DMS53 treated with DMSO at 0.1 percent for 48 hours (cell line): ENCODE data around the gene CEP131.
A peak's percentile ranks its signal among the peaks of the same experiment; 100 is the strongest.
"Not testable (repeated sequence)": the region's sequence is repeated elsewhere in the genome, so short reads cannot be mapped to it uniquely, and the experiment has no call there.

ENCODE experiments used
- DNase-seq: peaks from one replicate; lab custom pipeline; 2025; ENCODE audit not compliant: unreplicated experiment; lab: John Stamatoyannopoulos, UW

Gene CEP131

GRCh38 chr17:81228834-81229665, 6.3 kb upstream of the CEP131 start:
- no peak for DNase-seq

GRCh38 chr17:81228420-81228819, 5.7 kb upstream of the CEP131 start:
- DNase-seq, result no peak

GRCh38 chr17:81227630-81228029, 4.9 kb upstream of the CEP131 start:
- not testable (repeated sequence) for DNase-seq

GRCh38 chr17:81223762-81224130, 981 bp upstream of the CEP131 start:
- peak; percentile 48 for DNase-seq

DNA sequence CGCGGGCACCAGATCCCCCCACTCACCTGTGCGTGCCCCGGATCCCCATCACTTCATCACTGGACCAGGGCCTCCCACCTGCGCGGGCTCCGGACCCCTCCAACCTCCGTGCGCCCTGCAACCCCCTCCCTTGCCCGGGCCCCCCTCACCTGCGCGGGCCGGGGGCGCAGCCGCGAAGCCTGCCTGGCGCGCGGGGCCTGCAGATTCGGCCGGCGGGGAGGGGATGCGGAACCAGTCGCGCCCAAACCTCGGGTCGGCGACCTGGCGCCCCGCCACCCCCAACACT, 202 bp downstream of the CEP131 start:
- DNase-seq, result no peak

DNA sequence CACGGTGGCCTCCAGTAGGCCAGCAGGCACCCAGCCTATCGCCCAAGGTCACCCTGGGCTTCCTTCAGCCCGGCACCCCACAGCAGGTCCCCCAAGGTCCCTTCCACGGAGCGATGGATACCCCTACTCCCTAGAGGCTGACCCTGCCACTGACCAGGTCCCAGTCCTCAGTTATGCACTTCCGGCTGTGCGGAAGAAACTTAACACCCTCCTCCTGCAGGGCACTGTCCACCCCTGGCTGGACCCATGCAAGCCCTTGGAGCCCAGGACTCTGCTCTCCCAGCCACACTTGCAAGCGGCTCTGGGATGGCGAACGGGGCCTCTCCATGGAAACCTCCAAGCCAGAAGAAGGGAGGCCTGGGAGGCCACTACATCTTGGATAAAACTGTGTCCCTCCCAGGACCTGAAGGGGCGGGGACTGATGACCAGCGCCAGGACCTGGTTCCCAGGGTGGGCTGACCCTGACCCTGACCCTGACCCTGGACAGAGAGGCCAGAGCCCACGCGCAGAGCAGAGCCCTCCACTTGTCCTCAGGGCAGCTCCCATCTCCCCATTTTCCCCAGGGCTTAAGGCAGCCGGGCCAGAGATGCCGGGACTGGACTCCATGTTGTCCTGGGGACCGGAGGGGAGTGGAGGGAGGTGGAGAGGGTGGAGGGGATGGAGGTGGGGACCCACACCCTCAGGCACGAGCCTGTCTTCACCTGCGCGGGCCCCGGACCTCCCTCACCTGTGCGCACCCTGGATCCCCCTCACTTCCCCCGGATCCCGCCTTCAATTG, 734 bp downstream of the CEP131 start:
- DNase-seq, result no peak

GRCh38 chr17:81221371-81221841, 1.4 kb downstream of the CEP131 start:
- DNase-seq, result no peak

GRCh38 chr17:81219476-81220180, 3.1 kb downstream of the CEP131 start:
- DNase-seq, result no peak

GRCh38 chr17:81218991-81219390, 3.8 kb downstream of the CEP131 start:
- DNase-seq, result no peak

- no peak for DNase-seq
These were observed 4.3 kb downstream of the CEP131 start for GRCh38 chr17:81218459-81218858.

DNA sequence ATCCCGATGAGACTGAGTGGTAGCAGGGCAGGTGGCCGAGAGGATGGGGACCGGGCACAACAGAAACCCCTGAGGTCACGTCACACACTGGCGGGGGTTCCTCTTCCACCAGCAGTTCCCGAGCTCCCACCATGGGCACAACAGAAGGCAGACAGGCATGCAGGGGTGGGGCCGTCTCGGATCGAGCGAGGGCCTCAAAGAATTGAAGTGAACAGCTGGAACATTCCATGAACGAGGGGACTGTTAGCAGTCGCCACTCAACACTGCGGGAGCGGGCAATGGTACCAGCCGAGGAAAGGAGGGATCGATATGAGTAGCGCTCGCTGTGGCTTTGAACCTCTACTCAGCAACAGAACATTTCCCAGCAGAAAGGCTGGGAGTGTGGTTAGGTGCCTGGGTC, 5.3 kb downstream of the CEP131 start:
- no peak for DNase-seq

- no peak for DNase-seq
These were observed 8.8 kb downstream of the CEP131 start for GRCh38 chr17:81213978-81214377.

DNA sequence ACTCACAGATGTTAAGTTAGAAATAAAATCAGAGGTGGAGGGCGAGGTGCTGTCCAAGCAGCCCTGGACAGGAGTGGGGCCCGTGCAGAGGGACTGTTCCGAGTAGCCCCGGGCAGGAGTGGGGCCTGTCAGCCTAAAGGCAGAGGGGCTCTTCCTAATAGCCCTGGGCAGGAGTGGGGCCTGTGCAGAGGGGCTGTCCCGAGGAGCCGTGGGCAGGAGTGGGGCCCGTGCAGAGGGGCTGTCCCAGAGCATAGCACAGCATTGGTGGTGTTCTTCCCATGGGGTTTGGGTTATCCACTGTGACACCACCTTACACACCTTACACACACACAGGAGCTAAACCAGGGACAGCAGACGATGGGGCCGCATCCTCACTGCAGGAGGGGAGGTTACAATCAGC, 10.4 kb downstream of the CEP131 start:
- no peak for DNase-seq

GRCh38 chr17:81210868-81211267, 11.9 kb downstream of the CEP131 start:
- DNase-seq, result no peak

GRCh38 chr17:81210466-81210865, 12.3 kb downstream of the CEP131 start:
- DNase-seq, result no peak

DNA sequence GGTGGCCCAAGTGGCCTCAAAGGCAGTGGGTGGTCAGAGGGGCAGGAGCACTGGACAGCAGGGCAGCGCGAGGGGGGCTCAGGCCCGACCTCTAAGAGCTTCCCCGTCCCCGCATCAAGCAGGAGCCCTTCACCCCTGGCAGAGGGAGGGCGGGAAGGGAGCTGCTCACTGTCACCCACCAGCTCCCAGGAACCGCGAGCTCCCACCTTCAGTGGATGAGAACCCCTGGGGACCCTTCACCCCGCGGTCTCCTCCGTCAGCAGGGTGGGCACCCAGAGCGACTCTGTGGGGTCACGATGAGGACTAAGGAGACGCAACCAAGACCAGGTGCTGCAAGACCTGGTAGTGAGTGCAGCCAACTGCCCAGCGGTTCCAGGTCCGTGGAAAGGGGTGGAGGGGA, 13.6 kb downstream of the CEP131 start:
- DNase-seq, result no peak

DNA sequence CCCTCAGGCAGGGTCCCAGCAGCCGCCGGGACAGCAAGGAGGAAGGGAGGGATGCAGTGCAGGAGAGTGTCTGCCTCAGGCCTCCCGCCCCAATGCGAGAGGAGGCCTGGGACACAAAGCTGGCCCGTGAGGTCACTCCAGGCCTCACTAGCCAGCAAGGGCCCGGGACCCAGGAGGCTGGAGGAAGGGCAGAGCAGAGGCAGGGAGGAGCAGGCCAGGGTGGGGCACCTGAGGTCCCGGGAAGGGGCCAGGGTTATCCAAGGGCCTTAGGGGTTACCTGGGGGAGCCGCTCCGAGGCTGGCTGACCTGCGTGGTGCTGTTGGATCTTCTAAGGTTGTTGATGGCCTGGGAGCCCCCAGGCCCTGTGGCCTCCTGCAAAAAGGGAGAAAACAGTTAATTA, 14.1 kb downstream of the CEP131 start:
- DNase-seq, result no peak

GRCh38 chr17:81207610-81208581, 14.9 kb downstream of the CEP131 start:
- DNase-seq, result no peak

DNA sequence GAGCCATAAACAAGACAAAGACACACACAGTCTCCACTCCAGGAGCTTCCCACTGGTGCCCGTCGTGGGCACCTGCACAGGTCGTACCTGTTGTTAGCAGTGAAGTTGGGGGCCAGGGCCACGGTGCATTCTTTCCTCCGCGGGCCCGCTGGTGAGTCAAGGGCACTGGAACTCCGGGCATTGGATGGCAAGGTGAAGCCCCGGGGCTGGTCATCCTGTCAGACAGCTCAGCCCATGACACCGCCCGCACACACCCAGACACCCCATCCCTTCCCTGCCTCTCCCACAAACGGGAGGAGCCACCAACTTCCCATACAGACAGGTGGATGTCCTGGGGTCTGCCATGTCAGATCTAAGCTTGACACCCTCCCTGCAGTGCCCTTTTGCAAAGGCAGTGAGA, 16.1 kb downstream of the CEP131 start:
- no peak for DNase-seq

- DNase-seq, result no peak
These were observed 16.6 kb downstream of the CEP131 start for GRCh38 chr17:81206166-81206565.

DNA sequence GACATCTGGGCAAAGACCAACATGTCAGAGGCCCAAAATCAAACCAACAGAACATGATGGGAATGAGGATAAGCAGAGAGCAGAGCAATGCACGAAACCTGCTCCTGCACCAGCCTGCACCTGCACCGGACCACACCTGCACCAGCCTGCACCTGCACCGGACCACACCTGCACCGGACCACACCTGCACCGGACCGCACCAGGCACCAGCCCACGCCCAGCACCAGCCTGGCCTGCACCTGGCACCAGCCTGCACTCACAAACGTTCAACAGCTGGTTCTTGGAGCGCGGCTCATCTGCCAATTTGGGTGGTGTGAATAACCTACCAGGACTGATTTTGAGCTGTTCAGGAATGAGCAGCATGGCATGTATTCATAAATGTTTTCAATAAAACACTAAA, 18.2 kb downstream of the CEP131 start:
- no peak for DNase-seq
